ENCODE measurements around the gene ABCC1. TPM values are rescaled to one million over a fixed set of nuclear protein-coding genes. Genes with fewer than 3 reads are reported as not detected.

The ABCC1 gene
- total and polyA plus RNA-seq, 2 of the 4 experiments (the other 2 are of a cell fraction): 39.4 to 66.0 TPM

DNA sequence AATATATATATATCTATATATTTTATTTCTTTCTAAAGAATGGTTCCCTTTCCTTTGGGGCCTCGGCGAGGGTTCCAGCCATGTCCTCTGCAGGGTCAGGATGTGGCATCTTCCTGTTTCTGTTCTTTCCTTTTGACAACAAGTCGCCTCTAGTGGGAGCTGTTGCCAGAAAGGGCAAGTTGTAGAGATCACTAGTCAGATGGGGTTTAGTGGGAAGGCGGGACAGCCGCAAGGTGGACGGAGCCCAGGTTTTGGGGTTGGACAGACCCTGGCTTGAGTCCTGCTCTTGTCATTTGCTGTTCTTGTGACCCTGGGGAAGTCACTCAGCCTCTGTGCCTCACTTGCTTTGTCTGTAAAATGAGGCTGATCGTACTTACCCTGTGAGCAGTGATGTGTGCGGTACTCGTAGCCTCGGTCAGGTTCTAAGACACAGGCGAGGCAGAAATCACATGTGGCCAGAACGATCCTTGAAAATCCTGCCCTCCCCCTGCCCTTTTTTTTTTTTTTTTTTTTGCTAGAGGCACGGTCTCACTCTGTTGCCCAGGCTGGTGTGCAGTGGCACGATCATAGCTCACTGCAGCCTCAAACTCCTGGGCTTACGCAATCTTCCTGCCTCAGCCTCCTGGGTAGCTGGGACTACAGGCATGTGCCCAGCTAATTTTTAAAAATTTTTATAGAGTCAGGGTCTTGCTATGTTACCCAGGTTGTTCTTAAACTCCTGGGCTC, 193.8 kb downstream of the ABCC1 start:
- Histone ChIP-seq H2BK120ac (ENCODE audit: low read depth, low read length) (no peak overlapping the region), H2AK9ac (replicated peaks; ENCODE audit: low read depth, low read length, poor library complexity) (no peak overlapping the region), H3K23ac (ENCODE audit: low read depth, low read length) (no peak overlapping the region), H3K9ac (ENCODE audit: low read depth, low read length) (no peak overlapping the region), H2BK5ac (ENCODE audit: low read depth, low read length, poor library complexity, severe bottlenecking) (no peak overlapping the region), H2BK20ac (ENCODE audit: low read depth, low read length) (no peak overlapping the region), H3K9me1 (ENCODE audit: insufficient read depth, low read length) (peaks cover 14% of the 10 kb centered on the region), H2AFZ (replicated peaks; ENCODE audit: low read length, poor library complexity) (no peak overlapping the region), H3K4me2 (ENCODE audit: low read depth, low read length) (no peak overlapping the region), H2BK15ac (ENCODE audit: low read depth, low read length) (no peak overlapping the region), H4K8ac (ENCODE audit: low read depth in 2 of 2, low read length in 2 of 2) (no peak overlapping the region), H4K5ac (ENCODE audit: low read depth, low read length) (no peak overlapping the region), H3K18ac (ENCODE audit: low read depth, low read length) (no peak overlapping the region), H3K56ac (ENCODE audit: extremely low read depth, insufficient read depth, low read length) (no peak overlapping the region), H3K27ac (ENCODE audit: insufficient read depth, low read length) (no peak overlapping the region), H3K36me3 (ENCODE audit: control insufficient read depth, insufficient read depth, low read length) (peaks cover 87% of the 10 kb centered on the region), H4K91ac (ENCODE audit: insufficient read depth, low read depth, low read length) (no peak overlapping the region), H3K27me3 (ENCODE audit: control insufficient read depth, insufficient read depth, low read length) (no peaks in the 10 kb centered on the region), H3K4ac (ENCODE audit: low read depth, low read length) (no peak overlapping the region), H3K4me3 (ENCODE audit: insufficient read depth, low read depth, low read length) (no peak overlapping the region), H4K20me1 (ENCODE audit: insufficient read depth, low read length) (peaks cover 46% of the 10 kb centered on the region), H3K14ac (replicated peaks; ENCODE audit: low read depth, low read length) (no peak overlapping the region), H2AK5ac (ENCODE audit: low read depth, low read length) (no peak overlapping the region), H3K9me3 (ENCODE audit: control insufficient read depth, insufficient read depth, low read length) (no peaks in the 10 kb centered on the region), H3K4me1 (ENCODE audit: control insufficient read depth, insufficient read depth, low read length) (no peaks in the 10 kb centered on the region; the same call in 1 of the 2 replicates), H3K79me1 (ENCODE audit: low read depth in 1 of 2, low read length in 2 of 2) (peaks cover 8 to 43% of the 10 kb centered on the region in 2 experiments)
- dilution Hi-C loops (cut with HindIII; ENCODE audit: low sequenced_read_pairs, unreplicated experiment): no loop called here
- no TSS peak for BruUV-seq (replicated peaks)
- ChIA-PET POLR2A (ENCODE audit: unreplicated experiment) (no interaction called here), CTCF (no interaction called here)
- 100% methylated on average over 3 of the region's 15 CpGs; no CpG with 5 or more reads in 1 of the 2 experiments for WGBS, 2 experiments (ENCODE audit: extremely low coverage in 2 of 2, insufficient read length in 1 of 2)
- DNase-seq (no peak), ATAC-seq (ENCODE audit: low read depth) (no peak)
- in situ Hi-C loops (cut with MboI; ENCODE audit: low sequenced_read_pairs): no loop called here
- intact Hi-C loops (cut with micrococcal nuclease): no loop called here
- TF ChIP-seq MXI1 (IDR thresholded peaks at IDR 0.05; ENCODE audit: borderline replicate concordance, low read depth, low read length) (no peak), RFX5 (IDR thresholded peaks at IDR 0.05; ENCODE audit: low read depth, low read length) (no peak), CTCF (conservative IDR thresholded peaks at IDR 0.05; ENCODE audit: low read depth, low read length) (0 out of 2 replicates have a peak, but pooled peaks have one; percentile 6), MAZ (IDR thresholded peaks at IDR 0.05; ENCODE audit: borderline replicate concordance, low read depth, low read length) (no peak), RAD21 (IDR thresholded peaks at IDR 0.05; ENCODE audit: low read length) (no peak), BHLHE40 (IDR thresholded peaks at IDR 0.05; ENCODE audit: low read depth, low read length) (no peak), FOS (IDR thresholded peaks at IDR 0.05; ENCODE audit: low read depth, low read length) (no peak), MAFK (IDR thresholded peaks at IDR 0.05; ENCODE audit: low read depth, low read length) (no peak), CHD1 (IDR thresholded peaks at IDR 0.05; ENCODE audit: low read depth, low read length) (no peak), RCOR1 (IDR thresholded peaks at IDR 0.05; ENCODE audit: insufficient replicate concordance, low read length) (no peak), SMC3 (IDR thresholded peaks at IDR 0.05; ENCODE audit: low read depth, low read length) (no peak), NFE2L2 (IDR thresholded peaks at IDR 0.05; ENCODE audit: low read depth, low read length) (no peak), ELK1 (IDR thresholded peaks at IDR 0.05; ENCODE audit: borderline replicate concordance, low read depth, low read length) (no peak), USF2 (IDR thresholded peaks at IDR 0.05; ENCODE audit: low read depth, low read length) (no peak), POLR2A (IDR thresholded peaks at IDR 0.05; ENCODE audit: low read depth, low read length) (no peak), CEBPB (IDR thresholded peaks at IDR 0.05; ENCODE audit: low read depth, low read length) (peak; percentile 67)

Measured in IMR-90 (cell line).